Panc1 (cell line): ENCODE results near the gene AATK.

Experiments used
- POLR2AphosphoS5 ChIP-seq: IDR thresholded peaks from 2 replicates; pipeline ENCODE4 v1.6.1; 2012; ENCODE audit warnings: mild to moderate bottlenecking, low read depth, low read length, moderate library complexity
- TF ChIP-seq, protein P1 (sequence below): fragments of 450-650 bp; IDR thresholded peaks from 2 replicates; pipeline ENCODE4 v1.5.1; 2017; ENCODE audit warnings: mild to moderate bottlenecking

DNA sequence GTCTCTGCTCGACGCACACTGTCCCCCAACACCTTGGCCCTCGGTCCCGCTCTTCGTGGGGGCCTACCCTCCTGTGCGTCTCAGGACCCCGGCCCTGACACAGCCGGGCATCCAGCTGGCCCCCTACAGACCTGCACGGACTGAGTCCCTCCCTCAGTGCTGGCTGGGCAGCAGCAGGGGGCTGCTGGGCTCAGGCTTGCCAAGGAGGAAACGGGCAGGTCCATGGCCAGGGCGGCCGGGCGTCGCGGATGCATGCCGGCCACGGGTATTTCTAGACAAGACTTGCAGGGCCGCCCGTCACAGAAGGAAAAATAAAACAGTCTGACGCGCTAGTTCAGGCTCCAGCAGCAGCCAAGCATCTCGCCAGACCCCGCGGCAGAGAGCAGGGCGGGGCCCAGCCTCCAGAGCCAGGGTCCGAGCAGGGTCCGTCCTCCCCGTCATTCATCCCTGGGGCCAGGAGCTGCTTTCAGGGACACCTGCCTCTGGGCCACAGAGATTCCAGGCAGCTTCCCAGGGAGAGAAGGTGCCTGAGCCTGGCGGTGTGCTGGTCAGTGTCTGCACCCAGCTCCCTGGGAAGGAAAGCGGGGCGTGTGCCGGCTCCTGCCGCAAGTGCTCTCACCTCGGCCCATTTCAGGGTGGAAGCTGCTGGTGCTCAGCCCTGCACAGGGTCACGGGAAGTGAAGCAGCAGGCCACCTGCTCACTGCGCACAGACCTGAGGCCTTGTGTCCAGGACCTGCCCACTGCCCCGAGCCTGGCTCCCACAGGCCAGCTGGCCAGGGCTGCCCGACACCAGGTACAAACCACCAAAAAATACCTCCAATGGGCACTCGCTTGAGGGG, 8.0 kb downstream of the AATK start:
- TF ChIP-seq, protein P1, sequence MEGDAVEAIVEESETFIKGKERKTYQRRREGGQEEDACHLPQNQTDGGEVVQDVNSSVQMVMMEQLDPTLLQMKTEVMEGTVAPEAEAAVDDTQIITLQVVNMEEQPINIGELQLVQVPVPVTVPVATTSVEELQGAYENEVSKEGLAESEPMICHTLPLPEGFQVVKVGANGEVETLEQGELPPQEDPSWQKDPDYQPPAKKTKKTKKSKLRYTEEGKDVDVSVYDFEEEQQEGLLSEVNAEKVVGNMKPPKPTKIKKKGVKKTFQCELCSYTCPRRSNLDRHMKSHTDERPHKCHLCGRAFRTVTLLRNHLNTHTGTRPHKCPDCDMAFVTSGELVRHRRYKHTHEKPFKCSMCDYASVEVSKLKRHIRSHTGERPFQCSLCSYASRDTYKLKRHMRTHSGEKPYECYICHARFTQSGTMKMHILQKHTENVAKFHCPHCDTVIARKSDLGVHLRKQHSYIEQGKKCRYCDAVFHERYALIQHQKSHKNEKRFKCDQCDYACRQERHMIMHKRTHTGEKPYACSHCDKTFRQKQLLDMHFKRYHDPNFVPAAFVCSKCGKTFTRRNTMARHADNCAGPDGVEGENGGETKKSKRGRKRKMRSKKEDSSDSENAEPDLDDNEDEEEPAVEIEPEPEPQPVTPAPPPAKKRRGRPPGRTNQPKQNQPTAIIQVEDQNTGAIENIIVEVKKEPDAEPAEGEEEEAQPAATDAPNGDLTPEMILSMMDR: no peak
- TF ChIP-seq POLR2AphosphoS5: no peak
